Esophagus muscularis mucosa (tissue), 4 donors: ENCODE results near the gene MDFIC. TPM values are rescaled to one million over a fixed set of nuclear protein-coding genes. Genes with fewer than 3 reads are reported as not detected.

Experiments used
- DNase-seq: peaks from one replicate; pipeline ENCODE4 v3.0.0-alpha.2; 2017; ENCODE audit errors: extremely low spot score
- H3K27ac ChIP-seq, 4 donors: fragments of 200-600 bp; sonication (generic); replicated peaks in 1 of 4; 1 replicate in 3 of 4; 2 replicates in 1 of 4; pipeline ENCODE4 v1.5.1; 2016 to 2019; ENCODE audit warnings: mild to moderate bottlenecking in 1 of 4
- H3K27me3 ChIP-seq, 4 donors: fragments of 200-600 bp; sonication (generic); one replicate each; pipeline versions ENCODE4 v1.5.1 to v1.6.0; 2016 to 2019
- H3K36me3 ChIP-seq, 4 donors: fragments of 200-600 bp; sonication (generic); one replicate each; pipeline ENCODE4 v1.5.1; 2016 to 2019
- H3K4me1 ChIP-seq, 4 donors: fragments of 200-600 bp; sonication (generic); one replicate each; pipeline ENCODE4 v1.5.1; 2016 to 2019
- H3K4me3 ChIP-seq, 4 donors: fragments of 200-600 bp; sonication (generic); 1 replicate in 2 of 4; 2 replicates in 2 of 4; pipeline ENCODE4 v1.5.1; 2016 to 2019; ENCODE audit warnings: mild to moderate bottlenecking in 4 of 4, moderate library complexity in 1 of 4
- H3K9me3 ChIP-seq, 4 donors: fragments of 200-600 bp; sonication (generic); 1 replicate in 3 of 4; 2 replicates in 1 of 4; pipeline ENCODE4 v1.5.1; 2016 to 2019
- CTCF ChIP-seq, 3 experiments: fragments of 200-600 bp in 2 of 3; fragments of 450-650 bp in 1 of 3; sonication (generic) in 2 of 3; IDR thresholded peaks; one replicate each; pipeline ENCODE4 v1.5.1; 2017 to 2019; ENCODE audit warnings: antibody characterized with exemption in 3 of 3, mild to moderate bottlenecking in 2 of 3, moderate library complexity in 1 of 3
- EP300 ChIP-seq: sonication (generic); formaldehyde crosslinking; IDR thresholded peaks from one replicate; pipeline ENCODE4 v1.6.1; 2017; ENCODE audit warnings: antibody characterized with exemption
- POLR2A ChIP-seq: fragments of 450-650 bp; IDR thresholded peaks from one replicate; pipeline ENCODE4 v1.6.1; 2017; ENCODE audit warnings: antibody characterized with exemption, moderate library complexity, mild to moderate bottlenecking, low read depth
- POLR2AphosphoS5 ChIP-seq, 2 donors: sonication (generic); formaldehyde crosslinking; IDR thresholded peaks; one replicate each; pipeline ENCODE4 v1.6.1; 2017; ENCODE audit warnings: antibody characterized with exemption in 2 of 2
- WGBS: methylation state at CpG from one replicate; pipeline ENCODE4 v1.1.5; 2018; 5-methylcytosine and 5-hydroxymethylcytosine counted together
- intact Hi-C: fragments of 100-400 bp; cut with DNase I; formaldehyde crosslinking; loops from one replicate; pipeline ENCODE4 v1.15.1; 2023
- total RNA-seq, 4 donors: library from RNA; depleted of rRNA; stranded (reverse); fragments of >200 nt; gene quantifications; one replicate each; pipeline versions ENCODE4 v1.1.0 to v1.2.1, GENCODE V29; 2016

The MDFIC gene
- total RNA-seq, 4 donors from 2014 or later = 34.5 to 71.3 (median 36.5) TPM

GRCh38 chr7:114969096-114969495, 47.2 kb downstream of the MDFIC start:
- Histone ChIP-seq H3K9me3 (no peaks in the 10 kb centered on the region), H3K4me3 (no peak overlapping the region), H3K4me1 (peaks cover 16 to 18% (median 17%) of the 10 kb centered on the region in 4 donors), H3K27ac (no peak overlapping the region), H3K36me3 (no peaks in the 10 kb centered on the region), H3K27me3 (no peaks in the 10 kb centered on the region)
- no peak for TF ChIP-seq POLR2A
- TF ChIP-seq POLR2AphosphoS5 (IDR thresholded peaks at IDR 0.05) = no peak
- TF ChIP-seq EP300 = no peak
- no peak for TF ChIP-seq CTCF (IDR thresholded peaks at IDR 0.05)
- intact Hi-C loops = no loop called here
- DNase-seq = no peak
- 94% methylated on average over 4 of the region's 4 CpGs for WGBS

GRCh38 chr7:114970308-114970707, 48.4 kb downstream of the MDFIC start:
- H3K27ac ChIP-seq = no peak overlapping the region
- peaks cover 16 to 22% (median 17%) of the 10 kb centered on the region in 4 donors for H3K4me1 ChIP-seq
- no peaks in the 10 kb centered on the region for H3K36me3 ChIP-seq
- no peak for DNase-seq
- H3K9me3 ChIP-seq = no peaks in the 10 kb centered on the region
- intact Hi-C loops = no loop called here
- no peak for TF ChIP-seq CTCF (IDR thresholded peaks at IDR 0.05)
- TF ChIP-seq POLR2A = no peak
- no peak for TF ChIP-seq POLR2AphosphoS5 (IDR thresholded peaks at IDR 0.05)
- TF ChIP-seq EP300 = no peak
- no peaks in the 10 kb centered on the region for H3K27me3 ChIP-seq
- WGBS = 89% methylated on average over 3 of the region's 3 CpGs
- no peak overlapping the region for H3K4me3 ChIP-seq

GRCh38 chr7:114970732-114971131, 48.8 kb downstream of the MDFIC start:
- no peak for TF ChIP-seq POLR2A
- no peak for TF ChIP-seq EP300
- TF ChIP-seq CTCF (IDR thresholded peaks at IDR 0.05) = no peak
- no peak for TF ChIP-seq POLR2AphosphoS5 (IDR thresholded peaks at IDR 0.05)
- Histone ChIP-seq H3K4me1 (peaks cover 16 to 23% (median 17%) of the 10 kb centered on the region in 4 donors), H3K9me3 (no peaks in the 10 kb centered on the region), H3K27ac (no peak overlapping the region), H3K27me3 (no peaks in the 10 kb centered on the region), H3K36me3 (no peaks in the 10 kb centered on the region), H3K4me3 (no peak overlapping the region)
- DNase-seq = no peak
- intact Hi-C loops = no loop called here
- 93% methylated on average over 1 of the region's 1 CpG for WGBS

- H3K4me3 ChIP-seq = no peak overlapping the region
- H3K27ac ChIP-seq = no peak overlapping the region
- intact Hi-C loops = no loop called here
- no peaks in the 10 kb centered on the region for H3K36me3 ChIP-seq
- peaks cover 16 to 23% (median 20%) of the 10 kb centered on the region in 4 donors for H3K4me1 ChIP-seq
- 85% methylated on average over 3 of the region's 3 CpGs for WGBS
- no peak for DNase-seq
- no peaks in the 10 kb centered on the region for H3K27me3 ChIP-seq
- no peaks in the 10 kb centered on the region for H3K9me3 ChIP-seq
- TF ChIP-seq EP300 (no peak), POLR2AphosphoS5 (IDR thresholded peaks at IDR 0.05) (no peak), POLR2A (no peak), CTCF (IDR thresholded peaks at IDR 0.05) (no peak)
These were observed 50.7 kb downstream of the MDFIC start for GRCh38 chr7:114972567-114972966.

- TF ChIP-seq POLR2A = no peak
- no peak for TF ChIP-seq EP300
- WGBS = 59% methylated on average over 3 of the region's 3 CpGs
- intact Hi-C loops = no loop called here
- DNase-seq = no peak
- no peak overlapping the region for H3K27ac ChIP-seq
- no peaks in the 10 kb centered on the region for H3K9me3 ChIP-seq
- no peaks in the 10 kb centered on the region for H3K27me3 ChIP-seq
- H3K4me1 ChIP-seq = peaks cover 16 to 23% (median 20%) of the 10 kb centered on the region in 4 donors
- H3K4me3 ChIP-seq = no peak overlapping the region
- H3K36me3 ChIP-seq = no peaks in the 10 kb centered on the region
These were observed 51.3 kb downstream of the MDFIC start for GRCh38 chr7:114973147-114973546.
